ENCODE data around the gene KPNB1.

Gene KPNB1

DNA sequence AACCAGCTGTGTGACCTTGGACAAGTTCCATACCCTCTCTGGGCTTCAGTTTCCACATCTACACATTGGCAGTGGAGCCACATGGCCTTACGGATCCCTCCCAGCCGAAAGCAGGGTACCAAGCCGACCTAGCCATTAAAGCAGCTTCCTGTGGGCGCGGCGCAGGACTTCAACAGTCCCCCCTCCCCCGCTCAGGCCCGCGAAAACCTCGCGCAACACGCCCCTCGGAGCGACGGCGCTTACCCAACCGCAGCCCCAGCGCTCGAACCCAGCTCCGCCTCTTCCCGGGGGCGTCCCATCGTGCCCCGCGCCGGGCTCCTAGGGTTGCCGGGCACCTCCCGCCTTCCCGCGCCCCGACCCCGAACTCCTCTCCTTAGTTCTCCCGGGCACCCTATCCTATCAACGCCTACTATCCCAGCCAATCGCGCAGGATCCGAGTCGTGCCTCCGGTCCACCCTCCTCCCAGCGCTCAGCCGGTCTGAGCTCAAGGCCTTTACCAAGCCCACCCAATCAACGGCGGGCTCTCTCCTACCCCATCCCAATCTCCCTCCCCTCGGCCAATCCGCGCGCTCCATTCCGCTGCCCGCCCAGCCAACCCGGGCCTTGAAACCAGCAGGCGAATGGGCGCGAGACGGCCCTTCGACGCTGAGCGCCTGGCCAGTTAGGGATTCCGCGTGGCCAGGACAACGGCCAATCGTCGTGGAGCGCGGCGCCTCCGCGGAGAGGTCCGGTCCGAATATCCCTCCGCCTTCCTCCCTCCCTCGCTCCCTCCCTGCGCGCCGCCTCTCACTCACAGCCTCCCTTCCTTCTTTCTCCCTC is at the start of gene KPNB1:
TSS of gene KPNB1 (plus strand) at position 767 of the 819 bp plus-strand sequence. CDS start 326 bp downstream, outside the sequence.
- ATAC-seq (peak; percentile 87), DNase-seq (peak; percentile 98)

DNA sequence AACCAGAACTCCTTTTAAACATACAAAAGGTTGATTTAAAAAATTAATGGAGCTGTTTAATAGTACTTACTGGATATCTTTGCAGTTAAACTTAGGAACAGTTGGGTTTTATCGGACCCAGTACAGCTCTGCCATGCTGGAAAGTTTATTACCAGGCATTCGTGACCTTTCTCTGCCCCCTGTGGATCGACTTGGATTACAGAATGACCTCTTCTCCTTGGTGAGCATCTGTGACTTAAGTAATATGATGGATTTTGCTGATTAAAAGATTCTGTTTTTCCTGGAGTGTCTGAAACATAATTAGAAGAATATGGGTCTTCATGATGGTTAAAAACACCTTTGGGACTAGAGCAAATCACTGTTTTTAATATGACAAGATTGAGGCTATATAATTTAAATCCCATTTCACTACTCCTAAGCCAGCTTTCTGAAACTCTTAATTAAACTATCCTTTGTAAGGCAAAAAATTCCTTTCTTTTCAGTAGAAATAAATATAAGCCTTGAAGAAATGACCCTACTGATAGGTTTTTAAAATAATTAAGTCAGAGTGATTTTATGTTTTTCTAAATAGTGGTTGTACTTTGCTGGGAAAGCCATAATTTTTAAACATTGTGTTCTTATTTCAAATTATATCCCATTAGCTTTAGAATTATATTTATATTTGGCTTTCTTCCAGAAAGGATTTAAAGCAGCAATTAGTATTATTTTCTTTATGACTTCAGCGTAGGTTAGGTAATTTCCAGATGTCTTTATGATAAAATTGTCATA is 45.7 kb upstream of the KPNB1 start:
- no peak for ATAC-seq
- no peak for DNase-seq

DNA sequence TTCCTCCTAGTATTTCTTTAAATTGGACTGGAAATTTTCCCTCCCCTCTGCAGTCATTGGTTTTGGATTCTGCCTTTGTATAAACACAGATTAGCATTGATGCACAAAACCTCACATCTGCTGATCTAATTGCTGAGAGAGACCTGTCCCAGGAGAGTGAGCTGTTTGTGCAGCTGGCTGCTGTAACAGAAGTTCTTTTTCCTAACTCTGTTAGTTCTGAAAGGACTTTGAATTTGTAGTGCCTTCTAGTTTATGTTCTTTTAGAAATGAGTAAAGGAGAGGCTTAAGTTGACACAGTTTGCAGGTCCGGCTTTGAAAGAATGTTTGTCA is 45.2 kb upstream of the KPNB1 start:
- ATAC-seq (no peak), DNase-seq (no peak)

DNA sequence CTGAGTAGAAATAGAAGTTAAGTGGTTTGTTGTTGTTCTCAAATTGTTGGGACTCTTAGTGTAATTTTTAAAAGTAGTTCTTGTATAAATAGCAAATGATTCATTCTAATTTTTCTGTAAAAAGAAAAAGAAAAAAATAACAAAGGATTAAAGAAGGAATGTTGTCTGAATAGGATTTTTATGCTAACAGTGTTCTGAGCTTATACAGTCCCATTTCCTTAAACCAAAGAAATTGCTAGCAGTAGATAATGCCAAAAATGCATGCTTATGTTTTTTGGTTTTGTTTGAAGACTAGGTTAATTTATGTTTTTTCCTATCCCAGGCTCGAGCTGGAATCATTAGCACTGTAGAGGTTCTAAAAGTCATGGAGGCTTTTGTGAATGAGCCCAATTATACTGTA is 44.7 kb upstream of the KPNB1 start:
- ATAC-seq: no peak
- no peak for DNase-seq

DNA sequence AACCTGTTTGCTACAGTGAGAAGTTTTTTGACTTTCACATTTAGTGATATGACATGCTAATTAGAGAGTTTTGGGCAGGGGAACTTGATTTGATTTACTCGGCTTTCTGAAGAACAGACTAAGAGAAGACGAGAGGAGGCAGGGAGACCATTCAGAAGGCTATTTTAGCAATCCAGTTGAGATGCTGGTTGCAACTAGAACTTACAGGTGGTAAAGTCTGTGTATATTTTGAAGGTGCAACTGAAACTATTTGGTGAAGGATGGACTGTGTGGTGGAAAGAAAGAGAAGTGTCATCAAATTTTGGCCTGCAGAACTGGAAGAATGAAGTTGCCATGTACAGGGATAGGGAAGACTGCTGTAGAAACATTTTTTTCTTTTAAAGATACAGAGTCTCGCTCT is 42.2 kb upstream of the KPNB1 start:
- ATAC-seq (no peak), DNase-seq (no peak)

DNA sequence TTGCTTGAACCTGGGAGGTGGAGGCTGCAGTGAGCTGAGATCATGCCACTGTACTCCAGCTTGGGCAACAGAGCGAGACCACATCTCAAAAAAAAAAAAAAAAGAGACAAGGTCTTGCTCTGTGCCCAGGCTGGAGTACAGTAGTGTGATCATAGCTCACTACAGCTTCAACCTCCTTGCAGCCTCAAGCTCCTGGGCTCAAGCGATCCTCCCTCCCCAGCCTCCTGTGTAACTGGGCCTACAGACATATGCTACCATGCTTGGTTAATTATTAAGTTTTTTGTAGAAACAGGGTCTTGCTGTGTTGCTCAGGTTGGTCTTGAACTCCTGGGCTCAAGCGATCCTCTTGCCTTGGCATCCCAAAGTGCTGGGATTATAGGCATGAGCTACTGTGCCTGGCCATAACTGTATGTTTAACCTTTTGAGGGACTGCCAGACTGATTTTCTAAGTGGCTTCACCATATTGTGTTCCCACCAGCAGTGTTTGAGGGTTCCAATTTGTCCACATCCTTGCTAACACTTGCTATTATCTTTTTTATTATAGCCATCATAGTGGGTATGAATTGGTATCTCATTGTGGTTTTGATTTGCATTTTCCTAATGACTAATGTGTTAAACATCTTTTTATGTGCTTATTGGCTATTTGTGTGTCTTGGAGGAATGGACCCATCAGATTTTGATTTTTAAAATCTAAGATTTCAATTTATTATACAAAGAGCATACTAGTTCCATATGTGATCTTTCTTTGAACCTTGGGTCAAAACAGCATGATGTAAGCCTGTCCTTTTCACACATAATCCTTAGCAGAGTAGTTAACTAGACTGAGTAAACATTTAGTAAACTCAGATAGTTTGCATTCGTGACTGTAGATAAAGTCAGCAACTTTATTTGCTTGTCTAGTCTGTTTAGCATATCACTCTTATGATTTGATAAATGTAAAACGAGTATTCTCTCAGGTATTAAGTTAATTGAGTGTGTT is 38.1 kb upstream of the KPNB1 start:
- DNase-seq (no peak), ATAC-seq (no peak)

DNA sequence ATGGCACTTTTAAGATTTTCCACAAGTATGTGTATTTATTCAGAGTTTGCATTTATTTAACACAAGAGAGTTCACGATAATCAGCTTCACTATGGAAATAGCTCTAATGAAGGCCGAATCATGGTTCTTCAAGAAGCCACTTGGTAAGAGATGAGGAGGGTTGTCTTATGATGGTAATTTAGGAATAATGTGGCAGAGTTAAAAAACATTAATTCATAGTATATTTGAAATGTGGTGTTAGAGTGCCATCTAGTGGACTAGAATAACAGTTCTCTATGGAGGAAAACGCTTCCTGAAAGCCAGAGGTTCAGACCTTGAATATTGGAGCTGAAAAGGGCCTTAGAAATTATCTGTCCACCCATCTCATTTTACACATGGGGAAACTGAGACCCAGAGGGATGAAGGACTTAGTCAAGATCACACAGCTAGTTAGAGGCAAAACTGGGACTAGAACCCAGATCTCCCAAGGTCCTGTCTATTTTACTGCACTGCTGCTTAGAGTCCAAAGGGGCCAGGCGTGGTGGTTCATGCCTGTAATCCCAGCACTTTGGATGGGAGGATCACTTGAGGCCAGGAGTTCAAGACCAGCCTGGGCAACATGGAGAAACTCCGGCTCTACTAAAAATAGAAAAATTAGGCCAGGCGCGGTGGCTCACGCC is 33.8 kb upstream of the KPNB1 start:
- ATAC-seq: peak; percentile 36
- no peak for DNase-seq

DNA sequence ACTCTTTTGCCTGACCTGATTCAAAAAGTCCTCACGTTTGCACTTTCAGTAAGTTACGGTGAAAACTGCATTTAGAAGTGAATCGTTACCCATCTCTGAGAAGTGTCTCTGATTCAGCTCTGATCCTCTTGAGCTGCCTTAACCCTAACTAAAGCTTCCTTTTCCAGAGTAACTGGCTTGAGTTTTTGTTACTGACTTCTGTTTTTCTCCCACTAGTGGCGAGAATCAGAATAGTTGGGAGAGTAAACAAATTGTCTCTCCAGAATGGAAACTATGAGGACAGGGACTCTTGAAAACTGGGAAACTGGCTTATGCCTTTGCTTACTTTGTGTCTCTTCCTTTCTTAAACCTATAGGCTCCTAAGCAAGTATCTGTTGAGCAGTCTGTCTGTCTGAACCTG is 31.3 kb upstream of the KPNB1 start:
- DNase-seq: no peak
- ATAC-seq: no peak

DNA sequence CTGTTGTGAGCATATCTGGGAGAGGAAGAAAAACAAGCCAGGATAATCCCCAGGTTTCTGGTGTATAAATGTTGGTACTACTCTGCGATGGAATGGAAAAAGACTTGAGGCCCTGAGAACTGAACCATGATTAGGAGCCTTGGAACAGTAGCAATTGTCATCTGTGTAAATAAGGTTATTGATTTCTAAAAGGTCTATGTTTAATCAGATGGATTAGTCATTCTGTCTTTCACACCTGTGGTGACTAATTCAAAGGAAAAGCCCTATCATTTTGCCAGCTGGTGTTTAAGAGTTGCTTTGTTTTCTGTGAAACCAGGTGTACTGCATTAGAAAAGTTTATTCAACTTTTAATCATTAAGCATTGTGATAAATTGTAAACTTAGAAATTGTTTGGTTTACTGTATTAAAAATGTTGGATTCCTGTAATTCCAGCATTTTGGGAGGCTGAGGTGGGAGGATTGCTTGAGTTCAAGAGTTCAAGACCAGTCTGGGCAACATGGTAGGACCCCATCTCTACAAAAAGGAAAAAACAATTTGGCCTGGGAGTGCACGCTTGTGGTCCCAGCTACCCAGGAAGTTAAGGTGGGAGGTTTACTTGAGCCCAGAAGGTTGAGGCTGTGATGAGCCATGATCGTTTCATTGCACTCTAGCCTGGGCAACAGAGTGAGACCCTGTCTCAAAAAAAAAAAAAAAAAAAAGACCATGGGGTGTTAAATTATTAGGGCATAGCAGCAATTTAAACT is 29.0 kb upstream of the KPNB1 start:
- DNase-seq (no peak), ATAC-seq (peak; percentile 81)

DNA sequence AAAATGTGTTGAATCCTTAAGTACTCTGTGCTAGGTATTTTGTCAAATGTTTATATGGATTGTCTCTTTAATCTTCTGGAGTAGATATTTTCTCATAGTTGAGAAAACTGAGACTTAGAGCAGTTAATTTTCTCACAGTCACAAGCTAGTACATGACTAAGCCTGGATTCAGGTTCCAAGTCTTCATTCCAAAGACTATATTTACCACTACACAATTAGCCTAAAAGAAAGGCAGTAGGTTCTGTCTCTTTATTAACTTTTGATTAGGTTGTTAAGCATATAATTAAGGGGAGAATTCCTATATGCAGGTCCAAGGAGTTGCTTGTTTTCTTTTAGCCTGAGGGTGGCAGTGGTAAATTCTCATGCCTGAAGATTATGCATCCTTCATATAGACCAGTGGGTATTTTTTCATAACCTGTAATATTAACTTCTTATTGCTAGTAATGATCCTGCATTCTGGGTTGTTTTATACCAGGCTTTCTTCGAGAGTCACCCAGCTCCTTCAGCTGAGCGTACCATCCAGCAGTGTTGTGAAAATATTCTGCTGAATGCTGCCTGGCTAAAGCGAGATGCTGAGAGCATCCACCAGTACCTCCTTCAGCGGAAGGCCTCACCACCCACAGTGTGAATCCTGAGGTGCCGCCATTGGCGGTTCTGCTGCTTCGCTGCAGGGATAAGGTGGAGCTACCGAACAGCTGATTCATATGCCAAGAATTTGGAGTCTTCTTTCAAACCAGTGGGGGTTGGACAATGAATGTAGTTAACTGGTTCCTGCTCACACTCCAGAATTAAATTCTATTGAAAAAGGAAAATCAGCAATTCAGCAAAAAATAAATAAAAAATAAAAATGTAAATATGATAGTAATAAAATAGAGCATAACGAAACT is 28.2 kb upstream of the KPNB1 start:
- no peak for DNase-seq
- no peak for ATAC-seq

DNA sequence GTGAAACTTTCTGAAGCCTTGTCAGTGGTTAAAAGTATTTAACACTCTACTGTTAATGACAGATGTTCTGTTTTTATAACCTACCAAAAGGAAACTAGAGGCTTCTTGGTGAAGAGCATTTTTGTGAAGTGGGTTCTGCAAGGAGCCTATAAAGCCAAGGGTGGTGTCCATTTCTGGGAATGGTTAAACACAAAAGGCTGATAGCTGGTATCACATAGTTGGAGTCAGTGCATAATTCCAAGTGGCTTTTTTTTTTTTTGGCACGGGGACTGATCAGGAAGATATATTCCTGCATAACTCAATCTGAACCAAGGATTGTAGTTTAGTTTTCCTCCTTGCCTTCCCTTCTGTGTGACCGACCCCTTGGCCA is 27.6 kb upstream of the KPNB1 start:
- DNase-seq: no peak
- ATAC-seq: no peak

DNA sequence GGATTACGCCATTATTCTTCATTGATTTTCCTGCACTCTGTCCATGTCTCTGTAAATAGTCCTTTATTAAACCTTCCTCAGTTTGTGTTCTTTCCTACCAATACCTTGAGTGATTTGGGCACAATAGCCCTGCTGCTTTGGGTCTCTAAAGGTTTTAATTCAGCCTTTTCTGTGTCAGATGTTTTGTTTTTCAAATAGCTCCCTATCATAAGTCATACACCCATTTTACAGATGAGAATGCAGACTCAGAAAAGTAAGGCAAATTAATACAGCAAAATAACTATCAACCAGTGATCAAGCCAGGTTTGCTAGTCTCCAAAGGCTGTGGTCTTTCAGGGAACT is 25.0 kb upstream of the KPNB1 start:
- DNase-seq: no peak
- ATAC-seq: no peak

DNA sequence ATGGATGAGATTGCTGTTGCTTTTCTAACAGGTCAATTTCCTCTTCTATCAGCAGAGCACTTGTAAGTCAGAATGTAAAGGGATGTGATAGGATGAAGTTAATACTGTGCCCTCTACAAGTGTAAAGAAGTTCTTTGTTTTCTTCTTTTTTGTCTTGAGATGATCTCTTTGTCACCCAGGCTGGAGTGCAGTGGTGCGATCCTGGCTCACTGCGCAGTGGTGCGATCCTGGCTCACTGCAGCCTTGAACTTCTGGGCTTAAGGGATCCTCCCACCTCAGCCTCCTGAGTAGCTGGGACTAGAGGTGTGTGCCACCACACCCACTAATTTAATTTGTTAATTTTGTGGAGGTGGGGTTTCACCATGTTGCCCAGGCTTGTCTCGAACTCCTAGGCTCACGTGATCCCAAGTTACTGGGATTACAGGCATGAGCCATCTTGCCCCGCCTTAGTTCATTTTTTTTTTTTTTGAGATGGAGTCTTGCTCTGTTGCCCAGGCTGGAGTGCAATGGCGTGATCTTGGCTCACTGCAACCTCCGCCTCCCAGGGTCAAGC is 21.6 kb upstream of the KPNB1 start:
- ATAC-seq: no peak
- no peak for DNase-seq

DNA sequence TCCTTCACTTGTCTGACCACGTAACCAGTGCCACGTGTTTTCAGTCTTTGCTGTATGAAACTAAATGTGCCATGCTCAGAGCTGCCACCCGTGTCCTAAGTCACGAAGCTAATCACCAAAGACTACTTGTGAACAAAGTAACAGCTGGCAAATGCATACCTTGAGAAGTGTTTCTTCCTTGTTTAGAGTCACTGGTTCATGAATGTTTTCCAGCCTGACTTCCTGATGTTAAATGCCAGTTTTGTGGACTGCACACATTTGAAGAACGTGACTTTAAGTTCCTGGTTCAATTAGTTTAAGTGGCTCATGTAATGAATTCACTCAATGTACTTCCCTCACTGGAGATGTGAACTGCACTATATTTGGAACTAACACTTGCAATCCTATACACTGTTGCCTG is 19.9 kb upstream of the KPNB1 start:
- no peak for ATAC-seq
- no peak for DNase-seq

DNA sequence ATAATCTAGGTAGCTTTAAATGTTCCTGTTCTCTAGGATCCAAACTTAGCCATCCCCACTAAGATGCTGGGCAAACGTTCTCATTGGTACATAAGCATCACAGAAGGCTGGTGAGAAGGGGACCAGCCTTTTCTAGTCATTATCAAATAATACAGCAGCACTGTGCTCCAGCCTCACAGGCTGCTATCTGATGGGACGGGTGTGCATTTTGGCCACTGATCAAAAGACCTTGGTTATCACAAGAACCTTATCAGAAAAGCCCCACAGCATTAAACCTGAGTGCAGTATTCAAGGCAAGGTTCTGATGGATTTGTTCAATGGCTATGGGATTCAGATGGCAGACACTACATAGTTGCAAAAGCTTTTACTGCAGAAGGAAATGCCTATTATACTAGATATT is 19.1 kb upstream of the KPNB1 start:
- ATAC-seq (no peak), DNase-seq (no peak)

DNA sequence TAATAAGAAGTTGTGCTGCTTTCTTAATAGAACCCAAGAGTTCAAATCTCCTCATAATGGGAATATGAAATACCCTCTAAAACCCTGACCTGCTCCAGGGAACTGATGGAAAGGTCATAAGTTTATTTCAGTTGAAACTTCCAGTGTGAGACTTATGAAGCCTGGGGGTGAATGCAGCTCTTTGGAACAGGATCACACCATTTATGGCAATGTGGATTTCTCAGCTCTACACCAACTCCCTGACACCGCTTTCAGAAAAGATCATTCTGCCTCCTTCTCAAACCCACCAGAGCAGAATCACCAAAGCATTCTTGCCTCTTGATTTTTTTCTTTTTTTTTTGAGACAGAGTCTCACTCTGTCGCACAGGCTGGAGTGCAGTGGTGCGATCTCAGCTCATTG is 16.7 kb upstream of the KPNB1 start:
- ATAC-seq: no peak
- no peak for DNase-seq

DNA sequence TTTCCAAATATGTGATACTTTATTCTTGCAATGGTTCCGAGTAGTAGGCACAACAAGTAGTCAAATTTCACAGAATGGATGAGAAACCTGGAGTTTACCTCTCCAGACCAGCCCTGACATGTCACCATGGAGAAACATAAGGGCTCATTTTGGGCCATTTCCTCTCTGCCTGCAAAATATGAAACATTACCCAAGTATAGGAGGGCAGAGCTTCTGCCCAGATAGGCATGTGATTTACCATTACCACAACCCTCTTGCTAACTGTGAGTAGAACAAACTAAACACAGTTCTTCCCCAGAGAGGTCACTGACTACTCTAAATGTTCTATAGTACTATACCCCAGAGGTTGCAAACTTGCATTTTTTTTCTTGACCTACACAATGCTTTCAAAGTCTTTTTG is 15.7 kb upstream of the KPNB1 start:
- no peak for DNase-seq
- ATAC-seq: no peak

DNA sequence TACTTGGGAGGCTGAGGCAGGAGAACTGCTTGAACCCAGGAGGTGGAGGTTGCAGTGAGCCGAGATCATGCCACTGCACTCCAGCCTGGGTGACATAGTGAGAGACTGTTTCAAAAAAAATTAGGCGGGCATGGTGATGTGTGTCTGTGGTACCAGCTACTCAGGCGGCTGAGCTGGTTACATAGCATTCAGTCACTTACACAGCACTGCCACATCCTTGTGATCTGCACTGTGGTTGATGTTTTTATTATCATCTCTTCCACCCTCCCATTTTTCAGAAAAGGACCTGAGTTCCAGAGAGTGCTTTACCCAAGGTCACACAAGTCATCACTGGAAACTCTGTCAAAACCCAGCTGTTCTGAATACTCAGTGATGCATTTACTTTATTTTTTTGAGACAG is 14.8 kb upstream of the KPNB1 start:
- DNase-seq: no peak
- ATAC-seq: no peak

DNA sequence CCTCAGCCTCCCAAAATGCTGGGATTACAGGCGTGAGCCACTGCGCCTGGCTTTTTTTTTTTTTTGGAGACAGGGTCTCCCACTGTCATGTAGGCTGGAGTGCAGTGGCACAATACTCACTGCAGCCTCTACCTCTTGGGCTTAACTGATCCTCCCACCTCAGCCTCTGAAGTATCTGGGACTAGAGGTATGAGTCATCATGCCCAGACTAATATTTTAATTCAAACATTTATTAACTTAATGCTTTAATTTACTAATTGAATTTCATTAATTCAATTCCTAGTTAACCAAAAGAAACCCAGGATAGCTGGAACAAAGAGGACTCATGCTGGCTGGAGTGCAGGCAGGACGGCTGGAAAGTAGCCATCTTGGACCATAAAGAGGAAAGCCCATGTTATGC is 14.0 kb upstream of the KPNB1 start:
- ATAC-seq (no peak), DNase-seq (no peak)

Data from stimulated activated naive CD8-positive, alpha-beta T cell treated with anti-CD3 and anti-CD28 coated beads, Interleukin-15, Interleukin-2, amounts not matched to agents 100 U/mL and 50 U/mL, for 24 hours (primary cell).